Measurements from ENCODE around the gene TIMM13.

DNA sequence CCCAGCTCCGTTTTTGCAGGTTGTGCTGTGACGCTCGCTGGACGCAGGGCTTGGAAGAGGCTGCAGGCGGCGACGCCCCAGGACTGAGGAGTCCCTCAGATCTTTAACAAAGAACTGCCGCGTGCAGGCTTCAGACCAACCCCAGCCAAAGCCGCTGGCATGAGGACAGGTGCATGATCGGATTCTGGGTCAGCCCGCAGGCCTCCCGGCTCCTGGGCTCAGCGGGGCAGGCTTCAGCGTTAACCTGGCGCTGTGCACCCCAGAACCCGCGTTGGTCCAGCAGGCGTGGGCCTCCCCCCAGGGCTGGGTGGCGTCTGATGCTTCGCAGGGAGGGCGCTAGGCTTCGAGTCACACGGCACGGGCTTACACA, 920 bp upstream of the TIMM13 start:
- TF ChIP-seq RFX5 (IDR thresholded peaks at IDR 0.05; ENCODE audit: low read length) (no peak), RAD21 (IDR thresholded peaks at IDR 0.05; ENCODE audit: low read length) (no peak)

Data from SK-N-SH (cell line).